UCSD-AML1 (cell line): ENCODE results near the gene RPS6KA6.

Experiments
- DNase-seq: peaks from one replicate; lab custom pipeline; 2025; ENCODE audit not compliant: unreplicated experiment; lab: John Stamatoyannopoulos, UW

RPS6KA6 gene

DNA sequence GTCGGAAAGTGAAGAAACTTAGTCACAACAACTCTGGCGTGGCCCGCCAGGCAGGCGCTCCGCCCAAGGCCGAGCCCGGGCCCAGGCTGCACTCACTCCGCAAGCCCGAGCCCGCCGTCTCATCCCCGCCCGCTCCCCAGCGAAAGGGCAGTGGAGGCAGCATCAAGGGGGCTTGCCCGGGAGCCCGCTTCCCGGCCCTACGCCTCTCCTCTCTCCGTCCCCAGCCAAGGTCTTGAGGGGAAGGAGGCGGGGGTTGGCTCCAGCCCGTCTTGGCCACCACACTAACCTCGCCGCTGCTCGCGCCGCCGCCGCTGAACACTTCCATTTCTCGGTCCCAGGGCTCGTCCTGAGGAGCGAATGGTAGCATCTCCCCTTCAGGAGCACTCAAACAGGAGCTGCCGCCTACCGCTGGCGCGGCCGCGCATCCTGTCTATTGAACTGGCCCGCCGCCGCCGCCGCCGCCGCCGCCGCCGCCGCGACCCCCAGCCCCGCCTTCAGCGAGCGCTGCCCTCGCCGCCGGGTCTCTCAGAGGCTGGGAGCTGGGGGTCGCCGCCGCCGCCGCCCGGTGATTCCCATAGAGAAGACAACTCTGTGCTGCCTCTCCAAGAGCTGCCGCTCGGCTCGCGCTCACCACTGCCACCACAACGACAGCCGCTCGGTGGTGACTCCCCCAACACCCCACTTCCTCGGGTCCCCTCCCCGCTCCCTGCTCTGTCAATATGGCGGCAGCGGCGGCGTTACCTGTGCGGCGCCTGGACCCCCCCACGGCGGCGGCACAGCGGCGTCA is at the start of gene RPS6KA6:
TSS of gene RPS6KA6 (minus strand) at position 667 of the 787 bp plus-strand sequence. CDS start at position 367, 300 bp downstream.
- no peak for DNase-seq

DNA sequence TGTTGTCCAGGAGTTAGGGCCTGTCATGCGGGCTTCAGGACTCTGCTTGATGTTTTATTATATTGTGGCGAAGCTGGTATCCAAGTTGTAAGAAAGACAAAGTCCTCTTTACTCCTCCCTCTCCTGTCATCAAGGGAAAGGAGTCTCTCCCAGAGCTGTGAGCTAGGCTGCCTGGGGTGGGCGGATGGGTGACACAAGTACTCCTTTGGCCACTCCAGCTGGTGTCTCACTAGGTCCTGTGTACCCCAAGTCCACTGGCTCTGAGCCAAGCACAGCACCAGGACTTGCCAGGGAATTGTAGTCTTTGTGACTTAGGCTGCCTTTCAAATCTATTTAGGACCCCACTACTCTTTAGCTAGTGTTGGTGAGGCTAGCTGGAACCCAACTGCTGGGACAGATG is 36.7 kb upstream of the RPS6KA6 start:
- no peak for DNase-seq

DNA sequence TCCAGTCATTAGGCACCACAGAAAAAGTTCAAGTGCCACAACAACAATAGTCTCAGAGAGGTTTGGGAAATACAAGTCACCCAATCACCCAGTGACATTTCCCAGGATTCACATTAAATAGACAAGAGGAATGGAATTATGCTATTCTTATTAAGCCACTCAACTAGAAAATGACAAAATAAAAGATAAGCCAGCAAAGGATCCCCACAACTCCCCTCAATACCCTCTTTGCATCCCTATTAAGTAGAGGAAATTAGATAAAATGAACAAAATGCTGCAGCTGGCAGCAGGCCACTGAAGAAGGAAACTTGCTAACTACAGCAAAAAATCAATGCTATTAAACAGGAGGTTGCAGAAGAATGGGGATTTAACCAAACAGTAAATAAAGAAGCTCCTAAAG is 35.3 kb upstream of the RPS6KA6 start:
- DNase-seq = no peak

DNA sequence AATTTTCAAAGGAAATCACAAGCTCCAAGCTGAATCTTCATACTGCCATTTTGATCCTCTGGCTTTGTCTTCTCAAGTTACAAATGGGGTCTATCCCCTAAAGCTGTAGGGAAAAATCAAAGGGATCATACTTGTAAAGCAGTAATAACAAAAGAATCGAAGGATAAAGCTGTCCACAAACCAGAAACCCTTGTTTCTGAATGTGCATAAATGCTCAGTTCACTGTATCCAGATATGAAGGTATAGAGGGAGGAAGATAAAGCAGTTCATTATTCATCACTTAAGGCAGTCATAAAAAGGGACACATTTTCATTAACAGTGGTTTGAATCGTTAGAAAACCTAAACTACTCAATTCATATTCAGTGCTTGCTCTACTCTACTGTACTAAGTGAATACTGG is 33.2 kb upstream of the RPS6KA6 start:
- no peak for DNase-seq

DNA sequence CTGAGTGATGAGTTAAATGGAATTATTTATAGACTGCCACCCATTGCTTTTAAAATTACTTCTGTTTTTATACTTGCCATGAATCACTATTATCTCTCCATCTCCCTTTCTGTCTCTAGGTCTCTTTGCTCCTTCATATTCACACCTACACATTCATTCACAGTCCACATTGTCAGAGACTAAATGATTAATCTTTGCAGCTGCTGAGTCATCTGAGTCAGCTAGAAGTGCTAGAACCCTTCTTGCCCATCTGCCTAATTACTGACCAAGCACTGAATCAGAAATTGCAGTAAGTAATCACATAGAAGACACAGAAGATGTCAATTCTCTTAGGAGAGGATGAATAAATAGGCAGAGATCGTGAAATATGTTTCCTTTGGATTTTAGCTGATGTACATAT is 31.6 kb upstream of the RPS6KA6 start:
- DNase-seq = no peak

DNA sequence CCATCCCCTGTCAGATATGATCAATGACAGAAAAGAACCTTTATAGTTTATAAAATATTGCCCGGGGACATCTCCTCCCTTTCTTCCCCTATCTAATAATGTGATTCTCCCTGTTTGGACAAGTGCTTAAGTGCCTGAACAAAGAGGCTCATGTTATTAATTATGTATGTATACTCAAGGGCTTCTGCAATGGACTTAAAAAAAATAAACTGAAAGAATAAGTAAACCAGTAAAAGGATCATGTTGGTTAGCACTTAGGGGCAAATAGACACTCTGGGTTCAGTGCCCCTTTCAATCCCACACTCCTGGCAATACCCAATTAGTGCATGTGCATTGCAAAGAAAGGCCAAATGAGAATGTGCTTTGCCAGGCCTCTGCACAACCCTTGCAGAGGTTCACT is 30.7 kb upstream of the RPS6KA6 start:
- no peak for DNase-seq

DNA sequence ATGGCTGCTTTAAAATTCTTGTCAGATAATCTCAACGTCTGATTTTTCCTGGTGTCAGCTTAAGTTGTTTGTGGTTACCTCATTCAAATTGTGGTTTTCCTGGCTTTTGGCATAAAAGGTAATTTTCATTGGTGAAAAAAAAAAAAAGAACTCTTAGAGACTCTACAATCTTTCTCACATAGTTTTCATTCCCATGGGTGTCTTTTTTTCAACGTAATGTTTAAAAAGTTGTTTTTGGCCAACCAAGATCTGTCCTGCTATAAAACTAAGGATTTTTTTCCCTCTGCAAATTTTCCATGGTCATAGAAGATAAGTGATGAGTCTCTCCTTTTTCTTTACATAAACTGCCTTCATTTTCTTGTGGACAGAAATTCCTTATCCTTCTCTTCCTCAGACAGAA is 28.9 kb upstream of the RPS6KA6 start:
- no peak for DNase-seq

DNA sequence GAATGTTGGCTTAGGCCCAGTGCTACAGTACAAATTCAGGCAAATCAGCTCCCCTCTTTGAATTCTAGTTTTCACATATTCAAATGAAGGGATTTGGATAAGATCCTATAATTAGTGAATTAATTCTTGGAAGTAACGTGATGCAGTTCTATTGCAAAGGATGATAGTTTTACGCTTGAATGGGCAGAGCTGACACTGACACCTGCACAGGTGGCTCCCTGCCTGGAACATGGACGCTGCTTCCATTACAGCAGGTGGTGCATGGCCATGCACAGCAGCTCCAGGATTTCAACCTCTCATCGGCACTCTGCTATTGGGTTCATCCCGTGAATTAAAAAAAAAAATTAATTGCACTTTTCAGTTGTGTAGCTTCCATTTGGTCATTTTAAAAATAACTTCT is 28.4 kb upstream of the RPS6KA6 start:
- no peak for DNase-seq

DNA sequence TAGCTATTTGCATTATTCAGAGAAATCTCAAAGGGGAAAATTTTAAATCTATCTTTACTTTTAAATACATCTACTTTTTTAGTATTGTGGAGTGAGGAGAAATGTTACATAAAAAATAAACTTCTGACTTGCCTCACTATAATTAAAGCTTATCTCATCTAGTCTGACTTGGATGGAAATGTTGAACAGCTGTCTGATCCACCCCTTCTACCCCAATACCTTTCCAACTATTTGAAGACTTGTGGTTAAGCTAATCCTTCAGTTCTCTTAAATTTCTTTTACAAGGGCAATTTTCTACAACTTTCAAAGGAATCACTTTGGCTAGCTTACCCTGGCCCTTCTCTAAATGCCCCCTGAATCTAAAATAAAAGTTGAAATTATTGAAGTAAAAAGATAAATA is 17.3 kb upstream of the RPS6KA6 start:
- DNase-seq = no peak

DNA sequence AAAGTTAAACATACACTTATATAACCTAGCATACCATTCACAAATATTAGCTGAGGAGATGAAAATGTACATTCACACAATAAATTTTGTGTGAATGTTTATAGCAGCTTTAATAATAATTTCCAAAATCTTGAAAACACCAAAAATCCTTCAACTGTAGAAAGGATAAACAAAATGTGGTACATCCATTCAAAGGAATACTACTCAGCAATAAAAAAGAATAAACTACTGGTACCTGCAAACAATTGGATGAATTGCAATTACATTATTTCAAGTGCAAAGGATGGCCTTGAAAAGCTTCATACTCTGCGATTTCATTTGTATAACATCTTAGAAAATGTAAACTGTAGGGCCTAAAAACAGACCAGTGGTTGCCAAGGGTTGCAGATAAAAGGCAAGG is 11.7 kb upstream of the RPS6KA6 start:
- no peak for DNase-seq

DNA sequence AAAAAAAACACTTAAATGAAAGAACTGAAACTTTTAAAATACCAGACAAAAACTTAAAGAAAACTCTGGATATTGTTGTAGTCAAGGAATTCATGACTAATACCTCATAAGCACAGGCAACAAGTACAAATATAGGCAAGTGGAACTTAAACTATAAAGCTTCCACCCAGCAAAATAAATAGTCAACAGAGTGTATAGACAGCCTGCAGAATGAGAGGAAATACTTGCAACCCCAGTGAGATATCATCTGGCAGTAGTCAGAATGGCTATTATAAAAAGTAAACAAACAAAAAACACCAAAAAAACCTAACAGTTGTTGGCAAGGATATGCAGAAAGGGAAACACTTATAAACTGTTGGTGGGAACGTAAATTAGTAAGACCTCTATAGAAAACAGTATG is 9.6 kb upstream of the RPS6KA6 start:
- no peak for DNase-seq

DNA sequence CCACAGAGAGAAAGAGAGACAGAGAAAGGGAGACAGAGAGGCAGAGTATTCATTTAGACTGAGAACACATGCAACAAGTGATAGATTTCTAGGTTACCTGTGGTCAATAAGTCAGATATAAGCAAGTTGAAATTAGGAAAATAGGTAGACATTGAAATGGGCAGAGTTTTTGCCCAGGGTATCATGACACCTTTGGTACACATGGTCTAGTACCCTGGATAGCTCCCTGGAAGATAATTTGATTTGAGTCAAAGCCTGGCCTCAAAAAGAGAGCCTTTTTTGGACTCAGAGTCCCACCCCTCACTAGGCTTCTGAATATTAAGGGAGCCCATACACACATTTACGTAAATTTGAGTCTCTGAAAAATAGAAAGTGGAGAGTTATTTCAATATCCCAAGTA is 4.0 kb upstream of the RPS6KA6 start:
- no peak for DNase-seq

DNA sequence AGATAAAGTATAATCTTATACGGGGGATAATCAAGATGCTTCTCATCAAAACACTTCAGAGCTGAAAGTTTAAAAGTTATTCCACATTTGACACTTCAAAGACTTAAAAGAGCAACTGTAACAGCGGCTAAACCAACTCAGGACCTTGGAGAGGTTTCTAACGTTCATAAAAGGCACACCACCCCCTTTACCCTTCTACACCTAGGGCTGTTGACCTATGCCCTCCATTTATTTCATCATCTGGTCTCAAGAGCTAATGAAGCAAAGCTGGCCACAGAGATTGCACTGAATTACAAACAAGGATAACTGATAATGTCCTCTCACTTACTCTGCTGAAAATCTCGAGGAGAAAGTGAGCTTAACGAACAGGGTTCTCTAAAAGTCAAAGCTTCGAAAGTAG is 1.1 kb upstream of the RPS6KA6 start:
- no peak for DNase-seq

DNA sequence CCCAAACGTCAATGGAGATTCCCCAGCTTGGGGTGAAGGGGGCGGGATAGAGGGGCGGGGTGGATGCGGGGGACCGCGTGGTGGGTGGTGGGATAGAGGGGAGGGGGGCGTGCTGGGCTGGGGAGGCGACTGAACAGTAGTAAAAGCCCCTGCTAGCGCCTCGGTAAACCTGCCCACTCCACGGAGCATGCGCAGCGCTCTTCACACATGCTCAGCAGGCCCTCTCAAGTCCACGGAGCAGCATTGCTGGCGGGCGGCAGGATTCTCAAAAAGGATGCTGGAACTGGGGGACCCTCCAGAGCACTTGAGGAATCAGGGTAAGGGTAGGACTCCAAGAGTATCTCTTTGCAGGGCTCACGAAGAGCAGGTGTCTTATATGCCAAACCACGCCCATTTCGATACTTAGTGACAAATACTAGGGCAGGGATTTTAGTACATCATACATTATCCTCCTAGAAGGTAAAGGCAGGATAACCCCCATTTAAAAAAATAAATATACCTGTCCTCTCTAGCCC is 378 bp upstream of the RPS6KA6 start:
- no peak for DNase-seq

DNA sequence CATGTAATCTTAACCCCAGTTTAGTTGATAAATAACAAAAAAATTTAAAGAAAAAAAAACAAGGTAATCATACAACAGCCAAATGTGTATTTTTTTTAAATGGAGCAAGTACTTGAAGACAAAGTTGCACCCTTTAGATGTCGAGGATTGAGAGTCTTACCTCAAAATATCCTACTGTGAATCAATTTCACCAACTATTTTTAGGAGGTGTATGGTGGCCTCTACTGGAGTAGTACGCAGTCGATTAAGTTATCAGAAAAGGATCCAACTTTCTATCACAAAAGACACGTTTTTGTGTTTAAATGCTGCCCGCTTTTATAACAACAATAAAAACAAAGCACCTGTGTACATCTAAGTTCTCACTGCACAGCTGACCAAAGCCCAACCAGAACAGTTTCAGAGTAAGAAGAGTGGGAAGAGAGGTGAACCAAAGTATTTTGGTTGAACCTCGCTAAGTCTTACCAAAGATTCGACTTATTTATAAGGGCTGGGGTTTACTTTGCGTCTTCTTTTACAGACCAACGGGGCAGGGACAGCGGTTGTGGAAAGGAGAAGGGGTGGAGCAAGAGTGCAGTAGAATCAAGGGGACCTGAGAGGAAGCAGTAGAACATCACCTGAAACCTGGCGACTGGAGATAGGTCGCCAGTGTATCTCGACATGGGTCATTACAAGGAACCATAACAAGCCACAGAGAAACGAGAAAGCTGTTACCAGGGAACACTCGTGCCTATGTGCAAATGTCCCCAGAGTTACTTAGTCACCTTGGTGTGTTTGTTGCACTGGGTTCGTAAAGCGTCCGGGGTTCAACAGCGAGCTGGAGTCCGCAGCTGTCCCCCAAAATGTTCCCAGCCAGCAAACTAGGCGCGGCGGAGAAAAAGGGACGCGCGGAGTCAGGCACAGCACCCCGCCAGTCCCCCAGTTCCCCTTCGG is 1.1 kb downstream of the RPS6KA6 start:
- no peak for DNase-seq

DNA sequence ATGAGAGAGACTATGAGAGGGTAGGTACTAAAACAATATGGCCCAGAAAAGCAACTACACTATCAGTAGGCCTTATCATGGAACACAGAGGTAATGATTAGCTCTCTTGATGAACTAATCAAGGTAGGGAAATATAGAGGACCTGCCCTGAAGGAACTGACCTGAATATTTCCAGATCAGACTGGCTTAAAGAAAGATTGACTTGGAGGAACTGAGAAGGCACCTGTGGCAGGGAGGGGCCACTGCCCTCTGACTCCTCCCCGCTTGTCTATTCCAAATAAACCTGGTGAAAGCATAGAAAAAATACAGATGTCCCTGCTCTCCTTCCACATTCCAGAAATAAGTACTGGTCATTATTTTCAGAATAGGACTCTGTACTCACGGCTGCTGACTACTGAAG is 5.5 kb downstream of the RPS6KA6 start:
- no peak for DNase-seq

DNA sequence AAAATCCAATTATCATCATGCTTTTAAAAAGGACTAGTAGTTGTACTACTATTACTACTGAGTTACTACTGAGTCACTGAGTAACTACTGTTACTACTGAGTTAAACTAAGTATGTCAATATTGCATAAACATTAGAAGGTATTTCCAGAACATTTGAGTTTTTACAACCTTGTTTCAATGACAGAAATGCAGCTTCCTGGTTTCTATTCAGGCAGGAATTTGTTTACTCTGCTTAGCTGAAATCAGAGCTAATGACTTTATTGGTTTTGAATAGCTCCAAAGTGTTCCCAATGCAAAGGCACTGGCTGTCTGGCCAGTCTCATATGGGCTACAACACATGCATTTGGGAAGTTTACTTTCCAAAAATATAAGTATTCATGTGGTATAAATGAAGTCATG is 12.0 kb downstream of the RPS6KA6 start:
- DNase-seq = no peak

DNA sequence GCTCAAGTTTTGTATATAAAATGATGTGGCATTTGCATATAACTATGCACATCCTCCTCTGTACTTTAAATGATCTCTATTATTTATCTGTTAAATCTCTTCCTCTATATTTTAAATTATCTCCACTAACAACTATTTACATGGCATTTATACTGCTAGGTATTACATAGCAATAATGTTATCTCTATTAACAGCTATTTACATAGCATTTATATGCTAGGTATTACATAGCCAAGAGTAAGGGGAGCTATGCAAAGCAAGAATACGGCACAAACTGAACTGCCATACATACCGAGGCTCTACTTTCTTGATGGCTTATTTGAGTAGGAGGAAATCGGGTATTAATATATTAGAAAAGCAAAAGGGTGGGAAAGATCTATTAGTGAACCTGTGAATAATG is 12.7 kb downstream of the RPS6KA6 start:
- DNase-seq = no peak

DNA sequence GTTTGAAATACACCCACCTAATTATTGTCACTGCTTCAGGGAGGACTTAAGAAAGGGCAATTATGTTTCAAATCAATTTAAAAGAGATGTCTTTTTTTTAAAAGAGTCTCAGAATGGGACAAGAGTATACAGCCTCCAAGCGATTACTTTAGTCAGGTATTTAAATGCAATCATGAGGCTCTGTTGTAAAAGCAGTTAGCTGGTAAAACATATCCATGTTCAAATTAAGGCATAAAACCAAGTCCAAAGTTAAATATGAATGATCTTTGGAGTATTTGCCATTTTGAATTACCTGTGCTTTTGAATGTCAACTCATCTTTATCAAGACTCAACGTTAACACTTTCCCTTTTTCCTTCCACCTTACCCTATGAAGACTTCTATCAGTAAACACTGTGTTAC is 13.7 kb downstream of the RPS6KA6 start:
- DNase-seq = no peak

DNA sequence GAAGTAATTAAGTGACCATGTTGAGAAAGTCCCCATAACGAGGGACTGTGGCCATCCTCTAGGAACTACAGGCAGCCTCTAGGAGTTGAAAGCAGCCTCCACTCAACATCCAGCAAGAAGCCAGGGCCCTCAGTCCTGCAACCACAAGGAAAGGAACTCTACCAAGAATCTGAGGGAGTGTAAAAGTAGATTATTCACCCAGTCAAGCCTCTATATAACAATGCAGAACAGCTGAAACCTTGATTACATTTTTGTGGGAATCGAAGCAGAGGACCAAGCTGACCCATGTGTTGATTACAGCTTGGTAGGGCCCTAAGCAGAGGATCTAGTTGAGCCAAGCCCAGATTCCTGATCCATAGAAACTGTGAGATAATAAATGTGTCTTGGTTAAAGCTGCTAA is 17.1 kb downstream of the RPS6KA6 start:
- DNase-seq = no peak

DNA sequence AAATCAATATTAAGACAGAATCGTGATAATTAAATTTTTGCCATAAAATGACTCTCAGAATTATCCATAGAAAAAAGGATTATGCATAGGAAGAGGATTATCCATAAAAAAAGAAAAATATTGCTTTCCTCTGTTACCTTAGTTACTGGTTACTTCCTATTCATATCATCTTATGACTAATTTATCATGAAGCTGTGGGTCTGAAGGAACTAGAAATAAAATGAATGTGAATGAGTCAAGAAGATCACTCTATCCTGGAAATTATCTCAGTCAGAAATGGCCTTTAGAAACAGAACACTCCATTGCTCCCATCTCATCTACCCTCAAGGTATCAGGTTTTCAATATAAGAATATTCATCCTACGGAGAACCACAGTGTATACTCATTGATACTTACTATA is 19.4 kb downstream of the RPS6KA6 start:
- no peak for DNase-seq

DNA sequence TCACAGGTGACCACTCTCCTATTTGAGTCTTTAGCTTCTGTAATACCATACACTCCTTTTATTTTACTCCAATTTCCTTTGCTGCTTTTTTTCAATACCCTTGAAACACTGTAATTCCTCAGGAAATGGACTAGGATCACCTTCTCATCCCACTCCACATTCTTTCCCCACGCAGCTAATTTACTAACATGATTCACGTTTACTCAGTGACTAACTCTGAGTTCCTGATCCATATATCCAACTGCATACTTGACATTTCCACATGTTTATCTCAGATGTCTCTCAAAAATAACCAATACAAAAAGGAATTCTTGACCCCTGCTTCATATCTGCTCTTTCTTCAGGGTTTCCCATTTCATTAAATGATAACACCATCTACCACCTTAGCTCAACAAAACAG is 19.9 kb downstream of the RPS6KA6 start:
- DNase-seq = no peak
